HG03196 (cell line): ENCODE data around the gene USP34.
"Not testable (repeated sequence)": the region's sequence is repeated elsewhere in the genome, so short reads cannot be mapped to it uniquely, and the experiment has no call there.

Experiments
- ATAC-seq: cut with Tn5 transposase; IDR thresholded peaks from one replicate; pipeline ENCODE4 v1.9.1; 2021; ENCODE audit not compliant: unreplicated experiment

Gene USP34

DNA sequence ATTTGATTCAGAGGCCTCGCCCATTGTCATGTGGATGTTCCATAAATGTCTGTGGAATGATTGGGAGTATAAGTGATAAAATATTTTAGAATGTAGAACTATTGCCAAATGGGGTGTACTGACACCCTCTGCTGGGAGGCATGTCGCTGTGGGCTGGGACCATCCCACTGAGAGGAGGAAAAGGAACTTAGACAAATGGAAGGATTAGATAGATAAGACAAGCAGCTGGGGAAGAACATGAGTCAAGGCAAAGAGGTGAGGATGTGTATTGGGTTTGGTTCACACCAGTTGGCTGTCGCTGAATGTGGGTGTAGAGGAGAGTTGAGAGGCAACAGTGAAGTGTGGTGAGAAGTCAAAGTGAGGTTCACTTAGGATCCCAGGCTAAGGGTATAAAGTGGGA is 304.9 kb downstream of the USP34 start:
- ATAC-seq: no peak

DNA sequence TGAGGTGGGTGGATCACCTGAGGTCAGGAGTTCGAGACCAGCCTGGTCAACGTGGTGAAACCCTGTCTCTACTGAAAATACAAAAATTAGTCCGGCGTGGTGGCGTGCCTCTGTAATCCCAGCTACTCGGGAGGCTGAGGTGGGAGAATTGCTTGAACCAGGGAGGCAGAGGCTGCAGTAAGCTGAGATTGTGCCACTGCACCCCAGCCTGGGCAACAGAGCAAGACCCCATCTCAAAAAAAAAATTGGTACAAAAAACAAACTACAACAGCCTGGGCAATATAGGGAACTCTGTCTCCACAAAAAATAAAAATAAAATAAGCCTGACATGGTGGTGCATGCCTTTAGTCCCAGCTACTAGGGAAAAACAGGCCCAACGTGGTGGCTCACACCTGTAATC is 305.8 kb downstream of the USP34 start:
- not testable (repeated sequence) for ATAC-seq

DNA sequence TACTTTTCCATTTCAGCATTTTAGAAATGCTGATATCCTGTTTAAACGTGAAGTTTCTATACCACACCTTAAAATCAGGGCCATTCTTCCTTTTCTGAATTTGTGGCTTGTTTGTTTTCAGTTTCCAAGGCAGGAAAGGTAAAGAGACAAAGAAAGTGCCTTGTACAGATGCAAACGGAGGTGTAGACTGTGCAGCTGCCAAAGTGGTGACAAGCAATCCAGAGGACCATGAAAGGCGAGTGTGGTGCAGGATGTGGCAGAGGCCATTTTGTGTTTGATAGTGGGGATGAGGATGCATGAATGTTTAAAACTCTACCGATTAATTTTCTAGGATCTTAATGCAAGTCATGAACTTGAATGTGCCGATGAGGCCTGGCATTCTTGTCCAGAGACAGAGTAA is 308.2 kb downstream of the USP34 start:
- ATAC-seq: no peak

DNA sequence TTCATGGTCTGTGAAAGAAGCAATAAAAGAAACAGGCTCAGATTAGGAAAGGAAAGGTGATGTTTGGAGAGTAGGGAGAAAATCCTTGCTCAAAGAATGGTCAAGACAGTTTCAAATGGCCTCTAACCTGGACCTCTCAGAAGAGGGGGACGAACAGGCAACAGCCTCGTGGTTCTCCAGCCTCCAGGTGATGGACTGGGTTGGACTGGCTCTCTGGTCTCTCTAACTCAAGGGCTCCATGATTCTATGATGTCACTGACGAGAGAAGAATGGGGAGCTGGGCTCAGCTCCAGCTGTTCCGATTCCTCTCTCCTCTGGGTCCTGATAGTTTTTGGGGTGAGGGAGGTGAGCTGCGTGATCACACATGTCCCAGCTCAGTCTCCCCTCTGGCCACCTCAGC is 309.0 kb downstream of the USP34 start, which contains the start of gene C2orf74:
Gene C2orf74 (plus strand): TSS at position 301 of the 400 bp plus-strand sequence. CDS start 327 bp downstream, outside the sequence.
- no peak for ATAC-seq

DNA sequence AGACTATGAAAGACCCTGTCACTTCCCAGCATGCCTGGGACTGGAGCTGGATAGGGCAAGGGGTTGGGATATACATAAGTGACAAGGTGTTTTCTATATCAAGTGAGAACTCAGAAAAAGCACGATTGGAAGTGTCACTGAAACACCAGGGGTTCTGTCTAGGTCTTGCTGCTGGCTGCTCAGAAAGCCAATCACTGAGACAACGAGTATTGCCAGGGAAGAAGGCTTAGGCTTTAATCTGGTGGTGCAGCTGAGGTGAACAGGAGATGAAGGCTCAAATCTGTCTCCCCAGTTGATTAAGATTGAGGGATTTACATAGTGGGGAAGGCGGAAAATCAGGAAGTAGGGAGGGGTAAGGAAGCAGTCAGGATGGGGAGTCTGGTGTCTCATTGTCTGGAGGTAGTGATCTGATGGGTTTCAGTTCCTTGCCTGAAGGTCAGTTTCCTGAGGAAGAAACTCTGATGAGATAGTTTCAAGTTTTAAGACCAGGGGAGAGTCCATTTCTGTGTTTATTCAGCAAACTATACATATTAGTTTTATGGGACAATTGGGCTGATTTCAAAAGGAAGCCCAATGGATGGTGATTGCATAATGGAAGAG is 312.4 kb downstream of the USP34 start:
- no peak for ATAC-seq

DNA sequence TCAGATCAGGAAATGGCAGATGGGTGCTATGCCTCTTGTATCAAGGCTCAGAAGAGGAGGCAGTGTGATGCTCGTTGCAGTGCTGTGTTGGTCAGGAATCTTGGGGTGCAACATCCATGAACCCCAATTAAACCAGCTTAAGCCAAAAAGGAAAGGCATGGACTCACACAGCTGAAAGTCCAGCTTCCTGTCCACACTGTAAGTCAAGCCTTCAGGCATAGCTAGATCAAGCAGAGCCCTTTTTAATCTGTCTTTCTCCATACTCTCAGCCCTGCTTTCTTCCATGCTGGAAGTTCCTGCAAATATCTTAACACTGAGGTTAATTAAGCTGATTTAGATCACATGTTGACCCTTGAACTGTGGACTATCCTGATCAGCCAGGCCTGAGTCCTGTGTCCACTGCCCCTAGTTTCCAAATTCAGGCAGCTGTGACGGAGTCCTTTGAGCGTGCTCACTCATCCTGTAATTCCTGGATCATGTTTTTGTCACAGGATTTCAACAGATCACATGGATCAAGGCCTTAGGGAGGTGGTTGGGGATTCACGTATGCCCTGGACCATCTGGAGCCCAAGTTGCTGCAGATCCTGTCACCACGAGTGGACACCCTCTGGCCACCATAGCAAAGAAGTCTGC is 313.4 kb downstream of the USP34 start:
- no peak for ATAC-seq

DNA sequence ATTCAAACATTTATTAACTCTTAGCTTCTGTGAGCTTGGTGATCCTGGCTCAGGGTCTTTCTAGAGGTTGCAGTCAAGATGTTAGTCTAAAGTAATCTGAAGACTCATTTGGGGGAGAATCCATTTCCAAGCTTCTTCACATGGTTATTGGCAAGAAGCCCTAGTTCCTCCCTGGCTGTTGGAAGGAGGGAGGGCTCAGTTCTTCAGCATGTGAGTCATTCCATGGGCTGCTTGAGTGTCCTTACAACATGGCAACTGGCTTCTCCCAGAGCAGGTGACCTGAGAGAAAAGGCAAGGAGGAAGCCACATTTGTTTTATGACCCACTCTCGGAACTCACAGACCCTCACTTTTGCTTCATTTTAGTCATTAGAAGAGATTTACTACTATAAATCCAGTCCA is 319.5 kb downstream of the USP34 start:
- no peak for ATAC-seq

DNA sequence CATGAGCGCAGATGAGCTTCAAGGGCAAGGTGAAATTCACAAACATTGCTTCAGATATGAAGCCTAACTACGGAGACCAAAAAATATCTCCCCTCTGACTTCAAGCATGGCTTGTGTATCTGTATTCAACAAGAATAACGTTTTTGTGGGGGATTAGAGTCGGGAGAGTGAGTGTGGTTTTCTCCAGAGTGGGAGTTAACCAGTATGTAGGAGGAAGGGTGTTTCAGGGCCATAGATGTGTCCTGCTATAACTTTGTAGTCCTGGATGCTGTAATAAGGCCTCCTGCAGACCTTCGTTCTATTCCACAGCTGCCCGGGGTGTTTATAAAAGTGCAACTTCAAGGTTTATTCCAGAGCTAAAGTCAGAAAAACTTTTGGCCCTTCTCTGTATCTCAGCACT is 321.8 kb downstream of the USP34 start:
- ATAC-seq: no peak

DNA sequence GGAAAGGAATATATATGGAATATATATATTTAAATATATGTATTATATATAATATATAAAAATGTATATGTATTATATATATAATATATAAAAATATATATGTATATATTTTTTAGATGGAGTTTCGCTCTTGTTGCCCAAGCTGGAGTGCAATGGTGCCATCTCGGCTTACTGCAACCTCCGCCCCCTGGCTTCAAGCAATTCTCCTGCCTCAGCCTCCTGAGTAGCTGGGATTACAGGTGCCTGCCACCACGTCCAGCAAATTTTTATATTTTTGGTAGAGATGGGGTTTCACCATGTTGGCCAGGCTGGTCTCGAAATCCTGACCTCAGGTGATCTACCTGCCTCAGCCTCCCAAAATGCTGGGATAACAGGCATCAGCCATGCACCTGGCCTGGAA is 322.8 kb downstream of the USP34 start:
- ATAC-seq: not testable (repeated sequence)

DNA sequence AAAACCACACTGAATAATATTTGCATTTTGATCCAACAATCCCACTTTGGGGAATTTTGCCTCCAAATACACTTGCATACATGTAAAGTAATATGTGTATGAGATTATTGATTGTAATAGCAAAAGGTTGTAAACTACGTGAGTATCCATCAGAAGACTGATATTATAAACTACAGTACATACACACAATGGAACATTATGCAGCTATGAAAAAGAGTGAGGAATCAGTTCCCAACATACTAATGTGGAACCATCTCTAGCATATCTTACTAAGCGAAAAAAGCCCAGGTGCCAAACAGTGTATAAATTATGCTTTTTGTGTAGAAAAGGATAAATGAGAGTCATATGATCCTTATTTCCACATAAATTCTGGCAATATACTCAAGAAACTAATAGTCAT is 324.9 kb downstream of the USP34 start:
- ATAC-seq: no peak

DNA sequence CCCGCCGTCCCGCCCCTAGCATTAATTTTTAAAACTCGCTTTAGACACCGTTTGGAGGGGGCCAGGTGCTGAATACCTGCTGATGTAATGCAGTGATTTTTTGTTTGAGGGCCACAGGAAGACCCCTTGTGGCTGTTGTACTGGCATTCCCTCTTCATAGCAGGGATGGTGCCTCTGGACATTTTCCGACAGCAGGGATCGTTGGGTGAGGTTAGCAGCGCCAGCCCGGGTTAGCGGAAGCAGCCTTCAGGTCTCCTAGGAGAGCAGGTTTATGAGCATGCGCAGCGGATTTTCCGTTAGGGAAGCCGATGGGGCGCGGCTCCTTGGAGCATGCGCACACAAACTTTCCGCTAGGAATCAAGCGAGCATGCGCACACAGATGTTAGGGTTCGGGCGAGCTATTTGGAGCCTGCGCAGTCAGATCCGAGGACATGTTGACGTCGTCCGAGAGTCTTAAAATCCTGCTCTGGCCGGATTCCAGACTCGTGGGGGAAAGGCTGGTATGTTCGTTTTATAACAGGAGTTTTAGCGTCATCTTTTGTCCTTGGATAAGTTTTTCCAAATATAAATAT is 326.1 kb downstream of the USP34 start:
- peak; percentile 89 for ATAC-seq

DNA sequence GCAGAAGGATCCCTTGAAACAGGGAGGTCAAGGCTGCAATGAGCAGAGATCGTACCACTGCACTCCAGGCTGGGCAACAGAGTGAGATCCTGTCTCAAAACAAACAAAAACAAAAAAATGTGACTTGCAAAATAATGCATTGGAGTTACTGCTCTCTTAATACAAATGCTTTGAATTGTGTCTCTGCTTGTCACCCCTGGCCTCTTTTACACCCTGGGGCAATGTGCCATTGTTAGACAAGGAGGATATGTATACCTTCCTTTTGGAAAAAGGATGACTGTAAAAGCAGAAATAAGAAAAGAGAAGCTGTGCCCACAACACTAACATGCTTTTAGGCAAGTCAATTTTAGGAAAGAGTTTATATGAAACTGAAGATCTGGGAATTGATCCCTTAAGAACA is 329.7 kb downstream of the USP34 start:
- no peak for ATAC-seq

DNA sequence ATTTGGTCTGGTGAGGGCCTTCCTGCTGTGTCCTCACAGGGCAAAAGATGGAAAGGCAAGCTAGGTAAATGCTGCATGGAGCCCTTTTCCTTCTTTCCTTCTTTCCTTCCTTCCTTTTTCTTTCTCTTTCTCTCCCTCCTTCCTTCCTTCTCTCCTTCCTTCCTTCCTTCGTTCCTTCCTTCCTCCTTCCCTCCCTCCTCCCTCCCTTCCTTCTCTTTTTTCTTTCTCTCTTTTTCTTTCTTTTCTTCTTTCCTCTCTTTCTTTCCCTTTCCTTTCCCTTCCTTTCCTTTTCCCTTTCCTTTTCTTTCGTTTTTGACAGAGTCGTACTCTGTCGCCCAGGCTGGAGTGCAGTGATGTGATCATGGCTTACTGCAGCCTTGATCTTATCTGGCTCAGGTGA is 332.0 kb downstream of the USP34 start:
- ATAC-seq: no peak
